Measurements from ENCODE around the gene RELCH.

- TF ChIP-seq CTCF (IDR thresholded peaks at IDR 0.05; ENCODE audit: low read length) (no peak), EZH2 (optimal IDR thresholded peaks at IDR 0.05; ENCODE audit: low read depth, low read length) (no peak), EZH2phosphoT487 (IDR thresholded peaks at IDR 0.05; ENCODE audit: low read length) (no peak)
Measured at GRCh38 chr18:62201870-62202269, 14.8 kb downstream of the RELCH start.
